Muscle layer of duodenum (tissue), 2 donors: ENCODE results near the gene RCCD1.

Source experiments
- H3K27ac ChIP-seq: one replicate; pipeline ENCODE4 v1.7.0; 2013; ENCODE audit warnings: mild to moderate bottlenecking, low read length
- H3K27me3 ChIP-seq: one replicate; pipeline ENCODE4 v1.7.0; 2013; ENCODE audit warnings: low read depth, mild to moderate bottlenecking, control low read depth, low read length
- H3K36me3 ChIP-seq, 2 donors: one replicate each; pipeline ENCODE4 v1.7.0; 2013; ENCODE audit warnings: low read length in 2 of 2, control low read depth in 1 of 2, mild to moderate bottlenecking in 1 of 2; ENCODE audit not compliant: insufficient read depth in 2 of 2, control insufficient read depth in 1 of 2
- H3K4me1 ChIP-seq, 2 donors: one replicate each; pipeline ENCODE4 v1.7.0; 2013; ENCODE audit warnings: low read length in 2 of 2, mild to moderate bottlenecking in 2 of 2, control low read depth in 1 of 2, moderate library complexity in 1 of 2; ENCODE audit not compliant: insufficient read depth in 2 of 2, control insufficient read depth in 1 of 2
- H3K4me3 ChIP-seq, 2 donors: one replicate each; pipeline ENCODE4 v1.7.0; 2013; ENCODE audit warnings: low read length in 2 of 2, low read depth in 1 of 2, mild to moderate bottlenecking in 1 of 2
- H3K9me3 ChIP-seq, 2 donors: one replicate each; pipeline ENCODE4 v1.7.0; 2013; ENCODE audit warnings: low read length in 2 of 2, control low read depth in 1 of 2, mild to moderate bottlenecking in 1 of 2; ENCODE audit not compliant: control insufficient read depth in 1 of 2
- donor health status: healthy.

The RCCD1 gene

GRCh38 chr15:90947577-90948357 lies 6.9 kb upstream of the RCCD1 start:
- peaks cover 64 to 92% of the 10 kb centered on the region in 2 donors for H3K36me3 ChIP-seq
- no peaks in the 10 kb centered on the region for H3K27me3 ChIP-seq
- no peak overlapping the region for H3K4me3 ChIP-seq
- no peak overlapping the region for H3K27ac ChIP-seq
- no peaks in the 10 kb centered on the region for H3K4me1 ChIP-seq
- no peaks in the 10 kb centered on the region for H3K9me3 ChIP-seq

GRCh38 chr15:90948506-90948905 lies 6.2 kb upstream of the RCCD1 start:
- Histone ChIP-seq H3K4me1 (no peaks in the 10 kb centered on the region), H3K27me3 (no peaks in the 10 kb centered on the region), H3K27ac (no peak overlapping the region), H3K9me3 (no peaks in the 10 kb centered on the region), H3K4me3 (no peak overlapping the region), H3K36me3 (peaks cover 67 to 92% of the 10 kb centered on the region in 2 donors)

DNA sequence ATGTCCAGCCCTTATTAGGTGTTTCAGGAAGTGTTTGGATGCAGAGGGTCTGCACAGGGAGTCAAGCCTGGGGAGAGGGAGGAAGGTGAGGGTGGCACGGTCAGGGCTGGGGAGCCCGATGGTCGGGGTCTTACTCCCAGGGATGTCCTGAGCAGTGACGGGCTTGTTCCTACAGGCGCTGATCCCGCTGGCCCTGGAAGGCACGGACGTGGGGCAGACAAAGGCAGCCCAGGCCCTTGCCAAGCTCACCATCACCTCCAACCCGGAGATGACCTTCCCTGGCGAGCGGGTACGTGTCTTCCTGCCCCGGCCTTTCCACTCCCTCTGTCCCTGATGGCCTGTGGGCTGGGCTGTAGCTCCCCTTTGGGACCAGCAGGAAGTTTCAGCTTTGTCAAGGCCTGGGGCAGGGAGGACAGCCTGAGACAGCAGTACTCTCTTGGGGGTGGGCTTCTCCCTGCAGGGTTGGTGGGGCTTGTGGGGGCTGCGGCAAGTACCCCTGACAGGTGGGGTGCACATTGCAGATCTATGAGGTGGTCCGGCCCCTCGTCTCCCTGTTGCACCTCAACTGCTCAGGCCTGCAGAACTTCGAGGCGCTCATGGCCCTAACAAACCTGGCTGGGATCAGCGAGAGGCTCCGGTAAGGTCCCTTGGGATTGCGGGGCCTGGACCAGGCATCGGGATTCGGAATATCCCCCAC lies 4.6 kb upstream of the RCCD1 start:
- no peak overlapping the region for H3K27ac ChIP-seq
- H3K9me3 ChIP-seq, result no peaks in the 10 kb centered on the region
- peaks cover 55 to 81% of the 10 kb centered on the region in 2 donors for H3K36me3 ChIP-seq
- no peaks in the 10 kb centered on the region for H3K27me3 ChIP-seq
- no peak overlapping the region for H3K4me3 ChIP-seq
- H3K4me1 ChIP-seq, result peaks cover 0 to 2% of the 10 kb centered on the region in 2 donors

DNA sequence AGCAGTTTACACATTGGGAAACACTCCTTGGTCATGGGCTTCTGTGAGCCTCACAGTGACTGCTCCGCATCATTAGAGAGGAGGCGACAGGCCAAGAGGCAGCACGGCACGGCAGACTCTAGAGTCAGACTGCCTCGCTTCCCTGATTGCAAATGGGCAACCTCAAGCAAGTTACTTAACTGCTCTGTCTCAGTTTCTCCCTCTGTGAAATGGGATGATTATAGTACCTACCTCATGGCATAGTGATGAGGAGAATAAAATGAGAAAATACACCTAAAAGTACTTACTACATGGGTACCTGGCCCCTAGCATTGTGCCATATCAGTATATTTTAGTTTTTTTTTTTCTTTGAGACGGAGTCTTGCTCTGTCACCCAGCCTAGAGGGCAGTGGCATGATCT lies 4.0 kb upstream of the RCCD1 start:
- H3K27ac ChIP-seq, result no peak overlapping the region
- H3K4me3 ChIP-seq, result no peak overlapping the region
- no peaks in the 10 kb centered on the region for H3K9me3 ChIP-seq
- H3K36me3 ChIP-seq, result peaks cover 54 to 78% of the 10 kb centered on the region in 2 donors
- no peaks in the 10 kb centered on the region for H3K27me3 ChIP-seq
- peaks cover 2 to 7% of the 10 kb centered on the region in 2 donors for H3K4me1 ChIP-seq

- H3K36me3 ChIP-seq, result peaks cover 35 to 58% of the 10 kb centered on the region in 2 donors
- H3K9me3 ChIP-seq, result no peaks in the 10 kb centered on the region
- no peak overlapping the region for H3K4me3 ChIP-seq
- H3K27me3 ChIP-seq, result no peaks in the 10 kb centered on the region
- H3K4me1 ChIP-seq, result peaks cover 7 to 26% of the 10 kb centered on the region in 2 donors
- H3K27ac ChIP-seq, result no peak overlapping the region
Observed at GRCh38 chr15:90952901-90953677, 1.6 kb upstream of the RCCD1 start.

- peak overlapping the region; percentile 81 to 88 for H3K4me3 ChIP-seq
- peaks cover 33 to 49% of the 10 kb centered on the region in 2 donors for H3K36me3 ChIP-seq
- no peak overlapping the region for H3K27ac ChIP-seq
- H3K9me3 ChIP-seq, result no peaks in the 10 kb centered on the region
- H3K27me3 ChIP-seq, result no peaks in the 10 kb centered on the region
- peaks cover 7 to 26% of the 10 kb centered on the region in 2 donors for H3K4me1 ChIP-seq
Observed at GRCh38 chr15:90953947-90954711, 555 bp upstream of the RCCD1 start.

DNA sequence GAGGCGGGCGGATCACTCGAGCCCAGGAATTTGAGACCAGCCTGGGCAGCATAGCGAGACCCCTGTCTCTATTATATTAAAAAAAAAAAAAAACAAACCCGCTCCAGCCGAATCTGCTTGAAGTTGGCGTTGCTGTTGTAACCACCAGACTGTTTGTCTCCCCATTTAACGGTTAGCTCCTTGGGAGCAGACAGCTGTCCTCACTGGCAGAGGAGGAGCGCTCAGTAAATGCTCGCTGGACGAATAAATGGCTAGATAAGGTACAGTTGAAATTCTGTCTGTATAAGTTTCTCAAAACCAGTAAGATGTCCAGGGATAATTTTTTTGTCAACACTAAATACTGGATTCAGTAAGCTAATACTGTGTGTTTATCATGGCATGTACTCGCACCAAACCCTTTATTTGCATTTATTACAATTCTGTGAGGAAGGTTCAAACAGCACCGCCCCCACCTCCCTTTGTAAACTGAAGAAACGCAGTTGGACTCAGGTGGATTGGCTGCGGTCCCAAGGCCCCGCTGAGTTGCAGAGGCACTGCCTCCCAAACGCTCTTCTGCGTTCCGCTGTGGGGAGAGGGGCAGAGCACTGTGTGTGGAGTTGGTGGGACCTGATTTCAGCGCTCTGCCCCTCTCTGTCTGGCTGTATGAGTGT lies 1.1 kb downstream of the RCCD1 start:
- Histone ChIP-seq H3K36me3 (peaks cover 22 to 35% of the 10 kb centered on the region in 2 donors), H3K27ac (no peak overlapping the region), H3K27me3 (no peaks in the 10 kb centered on the region), H3K9me3 (no peaks in the 10 kb centered on the region), H3K4me3 (peak overlapping the region in 1 of 2 donors; percentile 88), H3K4me1 (peaks cover 7 to 26% of the 10 kb centered on the region in 2 donors)

DNA sequence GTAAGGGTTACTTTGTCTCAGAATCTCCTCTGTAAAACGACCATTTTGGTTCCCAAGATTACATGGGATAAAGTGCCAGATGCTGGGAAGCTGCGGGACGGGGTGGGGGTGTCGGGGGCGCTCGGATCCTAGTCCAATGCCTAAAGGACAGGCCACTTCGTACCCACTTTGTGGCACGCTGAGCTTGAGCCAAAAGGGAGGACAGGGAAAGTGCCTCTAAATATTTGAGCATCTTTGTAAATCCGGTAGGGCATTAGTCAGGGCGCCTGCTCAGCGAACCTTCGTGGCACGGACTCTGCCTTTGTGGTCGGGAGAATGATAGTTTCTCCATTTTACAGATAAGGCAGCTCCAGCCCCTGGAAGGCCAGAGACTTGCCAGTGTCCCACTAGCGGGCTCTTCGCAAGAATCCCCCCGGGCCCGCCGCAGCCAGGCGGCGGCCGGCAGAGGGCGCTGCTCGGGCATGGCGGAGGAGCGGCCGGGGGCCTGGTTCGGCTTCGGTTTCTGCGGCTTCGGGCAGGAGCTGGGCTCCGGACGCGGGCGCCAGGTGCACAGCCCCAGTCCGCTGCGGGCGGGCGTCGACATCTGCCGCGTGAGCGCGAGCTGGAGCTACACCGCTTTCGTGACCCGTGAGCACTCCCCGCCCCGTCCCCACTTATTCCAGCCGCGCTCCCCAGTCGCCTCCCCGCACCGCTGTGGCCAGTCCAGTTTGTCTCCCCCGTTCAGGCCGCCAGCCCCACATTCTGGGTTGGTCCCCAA lies 1.8 kb downstream of the RCCD1 start:
- Histone ChIP-seq H3K9me3 (no peaks in the 10 kb centered on the region), H3K4me1 (peaks cover 7 to 26% of the 10 kb centered on the region in 2 donors), H3K27ac (no peak overlapping the region), H3K27me3 (no peaks in the 10 kb centered on the region), H3K36me3 (peaks cover 20 to 35% of the 10 kb centered on the region in 2 donors), H3K4me3 (peak overlapping the region in 1 of 2 donors; percentile 84)

DNA sequence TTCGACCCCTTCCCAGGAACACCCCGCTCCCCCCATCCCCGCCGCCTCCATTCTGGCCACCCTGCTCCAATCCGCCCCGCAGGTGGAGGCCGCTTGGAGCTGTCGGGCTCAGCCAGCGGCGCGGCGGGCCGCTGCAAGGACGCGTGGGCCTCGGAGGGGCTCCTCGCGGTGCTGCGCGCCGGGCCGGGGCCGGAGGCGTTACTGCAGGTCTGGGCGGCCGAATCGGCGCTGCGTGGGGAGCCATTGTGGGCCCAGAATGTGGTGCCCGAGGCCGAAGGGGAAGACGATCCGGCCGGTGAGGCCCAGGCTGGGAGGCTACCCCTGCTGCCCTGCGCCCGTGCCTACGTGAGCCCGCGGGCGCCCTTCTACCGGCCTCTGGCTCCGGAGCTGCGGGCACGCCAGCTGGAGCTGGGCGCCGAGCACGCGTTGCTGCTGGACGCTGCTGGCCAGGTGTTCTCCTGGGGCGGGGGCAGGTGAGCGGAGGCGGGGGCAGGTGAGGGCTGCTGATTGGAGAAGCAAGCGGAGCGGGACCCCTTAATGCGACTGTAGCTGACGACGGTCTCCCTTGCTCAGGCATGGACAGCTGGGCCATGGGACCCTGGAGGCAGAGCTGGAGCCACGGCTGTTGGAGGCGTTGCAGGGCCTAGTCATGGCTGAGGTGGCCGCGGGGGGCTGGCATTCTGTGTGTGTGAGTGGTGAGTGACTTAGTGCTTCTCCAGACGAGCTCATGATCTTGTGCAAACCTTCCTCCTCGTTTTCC lies 2.5 kb downstream of the RCCD1 start:
- Histone ChIP-seq H3K9me3 (no peaks in the 10 kb centered on the region), H3K4me1 (peaks cover 7 to 26% of the 10 kb centered on the region in 2 donors), H3K4me3 (peak overlapping the region; percentile 1 to 84), H3K27me3 (no peaks in the 10 kb centered on the region), H3K36me3 (peaks cover 26 to 35% of the 10 kb centered on the region in 2 donors), H3K27ac (no peak overlapping the region)
